ENCODE results near the gene SEMA7A. TPM values are rescaled to one million over a fixed set of nuclear protein-coding genes. Genes with fewer than 3 reads are reported as not detected.
"Not testable (repeated sequence)": the region's sequence is repeated elsewhere in the genome, so short reads cannot be mapped to it uniquely, and the experiment has no call there.

Gene SEMA7A
- total RNA-seq, result 51.5 TPM

- peak; percentile 91 for DNase-seq
Observed at GRCh38 chr15:74433592-74434262, at the start of gene SEMA7A. TSS of gene SEMA7A (minus strand) at chr15:74433958. CDS start at chr15:74433918, 40 bp downstream.

GRCh38 chr15:74482661-74483060 is 48.9 kb upstream of the SEMA7A start:
- DNase-seq, result no peak

GRCh38 chr15:74480364-74480763 is 46.6 kb upstream of the SEMA7A start:
- DNase-seq, result not testable (repeated sequence)

- DNase-seq, result not testable (repeated sequence)
Observed at GRCh38 chr15:74471621-74472020, 37.9 kb upstream of the SEMA7A start.

GRCh38 chr15:74470631-74471395 is 37.1 kb upstream of the SEMA7A start:
- DNase-seq, result no peak

- DNase-seq, result no peak
Observed at GRCh38 chr15:74468341-74469032, 34.7 kb upstream of the SEMA7A start.

GRCh38 chr15:74466570-74466969 is 32.8 kb upstream of the SEMA7A start:
- no peak for DNase-seq

- DNase-seq, result no peak
Observed at GRCh38 chr15:74464897-74465296, 31.1 kb upstream of the SEMA7A start.

- no peak for DNase-seq
Observed at GRCh38 chr15:74464216-74464615, 30.5 kb upstream of the SEMA7A start.

GRCh38 chr15:74463634-74464033 is 29.9 kb upstream of the SEMA7A start:
- no peak for DNase-seq

GRCh38 chr15:74461847-74462511 is 28.2 kb upstream of the SEMA7A start:
- no peak for DNase-seq

- DNase-seq, result peak; percentile 95
Observed at GRCh38 chr15:74460871-74461846, 27.4 kb upstream of the SEMA7A start, which contains the start of gene UBL7. TSS of gene UBL7 (minus strand) at chr15:74461160. CDS start at chr15:74458867, 2,293 bp downstream.

- DNase-seq, result no peak
Observed at GRCh38 chr15:74460298-74460697, 26.5 kb upstream of the SEMA7A start.

GRCh38 chr15:74459798-74460197 is 26.0 kb upstream of the SEMA7A start:
- DNase-seq, result not testable (repeated sequence)

- DNase-seq, result no peak
Observed at GRCh38 chr15:74458473-74458872, 24.7 kb upstream of the SEMA7A start.

GRCh38 chr15:74457036-74457435 is 23.3 kb upstream of the SEMA7A start:
- not testable (repeated sequence) for DNase-seq

GRCh38 chr15:74454764-74455500 is 21.2 kb upstream of the SEMA7A start:
- DNase-seq, result no peak

- DNase-seq, result no peak
Observed at GRCh38 chr15:74453925-74454763, 20.4 kb upstream of the SEMA7A start.
